Measurements from ENCODE around the gene TNFRSF8. TPM values are rescaled to one million over a fixed set of nuclear protein-coding genes. Genes with fewer than 3 reads are reported as not detected.

TNFRSF8 gene
- total and polyA plus RNA-seq, 9 of the 15 experiments (the other 6 are each of a cell fraction or from before 2014, with no cell fraction given), result 3.5 to 38.4 (median 17.1) TPM

DNA sequence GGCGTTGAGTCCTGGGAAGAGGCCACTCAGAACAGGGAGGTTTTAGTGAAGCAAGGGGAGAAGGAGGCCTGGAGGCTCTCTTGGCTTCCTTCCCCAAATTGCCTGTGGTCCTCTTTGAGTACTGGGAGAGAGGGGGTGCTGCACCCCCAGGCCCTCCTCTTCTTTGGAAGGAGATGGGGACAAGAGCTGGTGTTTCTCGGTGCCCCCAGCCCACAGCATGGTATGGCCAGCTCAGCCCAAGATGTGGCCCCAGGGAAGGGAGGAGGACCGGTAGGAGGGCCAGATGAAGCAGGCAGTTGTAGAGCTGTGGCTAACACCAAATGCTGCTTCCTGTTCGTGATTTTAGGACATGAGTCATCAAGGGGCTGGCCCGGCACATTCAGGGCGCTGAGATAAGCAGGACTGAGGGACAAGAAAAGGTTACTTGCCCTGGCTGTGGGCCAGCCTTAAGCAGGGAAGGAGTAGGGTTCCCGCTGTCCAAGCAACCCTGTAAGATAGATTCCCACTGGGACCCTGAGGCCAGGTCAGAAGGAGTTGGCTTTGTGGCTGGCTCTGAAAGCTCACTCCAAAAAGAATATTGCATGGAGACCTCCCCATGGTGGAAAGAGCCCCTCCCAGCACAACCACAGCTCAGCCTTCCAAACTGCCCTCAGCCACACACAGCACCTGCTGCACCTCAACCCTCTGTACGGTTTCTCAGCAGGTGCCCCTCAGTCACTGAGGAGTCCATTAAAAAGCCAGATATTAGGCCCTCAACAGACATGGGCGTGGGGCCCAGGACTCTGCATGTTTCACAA lies 98.8 kb downstream of the TNFRSF8 start (continued):
- TF ChIP-seq ZNF589 (CRISPR knock-in tag; IDR thresholded peaks at IDR 0.05; ENCODE audit: low read depth) (0 out of 2 replicates have a peak, but pooled peaks have one; percentile 63), CAMTA2 (CRISPR knock-in tag; conservative IDR thresholded peaks at IDR 0.05) (no peak), ZKSCAN1 (IDR thresholded peaks at IDR 0.05; ENCODE audit: low read depth, low read length) (peak; percentile 89), NFRKB (IDR thresholded peaks at IDR 0.05; ENCODE audit: low read depth) (no peak), SMARCC2 (IDR thresholded peaks at IDR 0.05; ENCODE audit: low read depth) (peak; percentile 89), ZFPM2 (CRISPR knock-in tag; IDR thresholded peaks at IDR 0.05) (no peak)

GRCh38 chr1:12162459-12163137 lies 99.5 kb downstream of the TNFRSF8 start:
- intact Hi-C loops (cut with micrococcal nuclease), result loop anchor here (5.0 kb wide), 1 partner anchor 45 kb away; no protein-coding TSS in a partner anchor
- no peak for TF ChIP-seq ELF2 (CRISPR knock-in tag; IDR thresholded peaks at IDR 0.05)
- TF ChIP-seq ZSCAN29 (IDR thresholded peaks at IDR 0.05), result no peak
- TF ChIP-seq BRD9 (IDR thresholded peaks at IDR 0.05; ENCODE audit: low read depth, partially characterized antibody), result no peak
- no peak for TF ChIP-seq YY1 (IDR thresholded peaks at IDR 0.05; ENCODE audit: borderline replicate concordance in 1 of 3, control insufficient read depth in 1 of 3, extremely low read depth in 1 of 3, insufficient read depth in 3 of 3, insufficient read length in 1 of 3, insufficient replicate concordance in 2 of 3, low read depth in 1 of 3, low read length in 2 of 3)
- TF ChIP-seq HDAC2 (IDR thresholded peaks at IDR 0.05), result no peak
- no peak for TF ChIP-seq NR2C2 (CRISPR knock-in tag; IDR thresholded peaks at IDR 0.05)
- TF ChIP-seq NR2C2 (tag; IDR thresholded peaks at IDR 0.05), result 0 out of 2 replicates have a peak, but pooled peaks have one; percentile 56
- TF ChIP-seq, protein P1, sequence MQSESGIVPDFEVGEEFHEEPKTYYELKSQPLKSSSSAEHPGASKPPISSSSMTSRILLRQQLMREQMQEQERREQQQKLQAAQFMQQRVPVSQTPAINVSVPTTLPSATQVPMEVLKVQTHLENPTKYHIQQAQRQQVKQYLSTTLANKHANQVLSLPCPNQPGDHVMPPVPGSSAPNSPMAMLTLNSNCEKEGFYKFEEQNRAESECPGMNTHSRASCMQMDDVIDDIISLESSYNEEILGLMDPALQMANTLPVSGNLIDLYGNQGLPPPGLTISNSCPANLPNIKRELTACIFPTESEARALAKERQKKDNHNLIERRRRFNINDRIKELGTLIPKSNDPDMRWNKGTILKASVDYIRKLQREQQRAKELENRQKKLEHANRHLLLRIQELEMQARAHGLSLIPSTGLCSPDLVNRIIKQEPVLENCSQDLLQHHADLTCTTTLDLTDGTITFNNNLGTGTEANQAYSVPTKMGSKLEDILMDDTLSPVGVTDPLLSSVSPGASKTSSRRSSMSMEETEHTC (IDR thresholded peaks at IDR 0.05), result no peak
- TF ChIP-seq ZNF277 (CRISPR knock-in tag; IDR thresholded peaks at IDR 0.05; ENCODE audit: borderline replicate concordance), result no peak
- TF ChIP-seq DDX20 (tag; IDR thresholded peaks at IDR 0.05; ENCODE audit: low read depth), result no peak
- no peak for TF ChIP-seq C11orf30 (IDR thresholded peaks at IDR 0.05; ENCODE audit: low read depth)
- no peak for TF ChIP-seq RAD51 (IDR thresholded peaks at IDR 0.05; ENCODE audit: borderline replicate concordance, low read depth)

More at GRCh38 chr1:12162459-12163137, 99.5 kb downstream of the TNFRSF8 start:
- DNase-seq (ENCODE audit: extremely low read depth in 1 of 4, low spot score in 3 of 4) (no peak), ATAC-seq (no peak), FAIRE-seq (no peak)
- BruUV-seq (replicated peaks), result no TSS peak
- in situ Hi-C loops (cut with MboI), result no loop called here
- Histone ChIP-seq H4K20me1 (replicated peaks; ENCODE audit: control insufficient read depth, insufficient read depth, low read length) (peaks cover 17% of the 10 kb centered on the region), H2AFZ (ENCODE audit: low read depth, low read length) (no peak overlapping the region), H3K36me3 (ENCODE audit: control insufficient read depth, insufficient read depth, low read length) (no peaks in the 10 kb centered on the region), H3K79me2 (ENCODE audit: control insufficient read depth, insufficient read depth, low read length) (peaks cover 8% of the 10 kb centered on the region), H3K9me1 (ENCODE audit: control insufficient read depth, insufficient read depth, low read length) (peaks cover 4% of the 10 kb centered on the region), H3K9ac (ENCODE audit: insufficient read depth in 1 of 2, low read depth in 2 of 2, low read length in 2 of 2) (peak overlapping the region in 1 of 2 experiments; percentile 66; a peak in 1 of 4 replicates), H3K27me3 (ENCODE audit: control insufficient read depth in 2 of 2, insufficient read depth in 2 of 2, low read length in 2 of 2) (no peaks in the 10 kb centered on the region), H3K4me2 (ENCODE audit: insufficient read depth, low read length) (no peak overlapping the region), H3K4me1 (replicated peaks in 1 of 2; ENCODE audit: control insufficient read depth in 2 of 2, insufficient read depth in 2 of 2, low read length in 2 of 2) (peaks cover 25 to 33% of the 10 kb centered on the region in 2 experiments), H3K9me3 (replicated peaks; ENCODE audit: control insufficient read depth, insufficient read depth, low read depth, low read length) (no peaks in the 10 kb centered on the region), H3K27ac (ENCODE audit: extremely low read depth, low read depth, low read length) (no peak overlapping the region), H3K4me3 (no peak overlapping the region)
- WGBS (ENCODE audit: insufficient coverage, low coverage, missing lambda C conversion rate), result 37% methylated on average over 11 of the region's 11 CpGs
- CTCF ChIA-PET (ENCODE audit: low intra/inter-chr PET ratio), result no interaction called here
- POLR2A ChIA-PET, result interaction anchor here (0.7 to 2.4 kb wide), 10 partner anchors 10 to 254 kb away, joined by 3 to 16 read pairs (median 4); no protein-coding TSS in a partner anchor
